GM12878 (cell line): ENCODE measurements around the gene XRCC6. TPM values are rescaled to one million over a fixed set of nuclear protein-coding genes. Genes with fewer than 3 reads are reported as not detected.
A peak's percentile ranks its signal among the peaks of the same experiment; 100 is the strongest.

ENCODE experiments used
- BCL11A ChIP-seq: IDR thresholded peaks from 2 replicates; pipeline ENCODE4 v1.6.1; 2011; ENCODE audit warnings: low read depth, low read length
- CEBPZ ChIP-seq: fragments of 150-350 bp; IDR thresholded peaks from 2 replicates; pipeline ENCODE4 v1.6.1; 2016; ENCODE audit warnings: low read depth, low read length
- CREB1 ChIP-seq: IDR thresholded peaks from 2 replicates; pipeline ENCODE4 v1.6.1; 2012; ENCODE audit warnings: low read depth, mild to moderate bottlenecking, inconsistent platforms
- E2F4 ChIP-seq: IDR thresholded peaks from 2 replicates; pipeline ENCODE4 v1.6.1; 2012; ENCODE audit warnings: low read depth, low read length, improper control_type of control experiment
- EED ChIP-seq: sonication (generic); IDR thresholded peaks from 2 replicates; pipeline ENCODE4 v1.6.1; 2016; ENCODE audit warnings: antibody characterized with exemption, low read depth
- FOS ChIP-seq: IDR thresholded peaks from 3 replicates; pipeline ENCODE4 v1.6.1; 2011; ENCODE audit warnings: borderline replicate concordance; ENCODE audit not compliant: insufficient read length; ENCODE audit errors: extremely low read depth
- FOXM1 ChIP-seq: IDR thresholded peaks from 2 replicates; pipeline ENCODE4 v1.6.1; 2012; ENCODE audit warnings: low read depth, mild to moderate bottlenecking, inconsistent platforms, low read length, moderate library complexity
- GATAD2B ChIP-seq: fragments of 450-650 bp; conservative IDR thresholded peaks from 2 replicates; pipeline ENCODE4 v1.6.1; 2017; ENCODE audit warnings: low read depth, mild to moderate bottlenecking, moderate library complexity
- HCFC1 ChIP-seq: fragments of 150-350 bp; IDR thresholded peaks from 2 replicates; pipeline ENCODE4 v1.6.1; 2014; ENCODE audit warnings: low read length
- HDAC6 ChIP-seq: fragments of 200-600 bp; sonication (generic); IDR thresholded peaks from one replicate; pipeline ENCODE4 v1.8.0; 2017; ENCODE audit warnings: antibody characterized with exemption; ENCODE audit not compliant: unreplicated experiment
- HDGF ChIP-seq: fragments of 450-650 bp; IDR thresholded peaks from 2 replicates; pipeline ENCODE4 v1.6.1; 2016; ENCODE audit warnings: antibody characterized with exemption
- IRF5 ChIP-seq: fragments of 450-650 bp; IDR thresholded peaks from 2 replicates; pipeline ENCODE4 v1.6.1; 2017; ENCODE audit warnings: borderline replicate concordance
- JUND ChIP-seq: IDR thresholded peaks from 2 replicates; pipeline ENCODE4 v1.6.1; 2012; ENCODE audit warnings: low read depth, mild to moderate bottlenecking, low read length, improper control_type of control experiment, moderate library complexity
- LARP7 ChIP-seq: fragments of 450-650 bp; IDR thresholded peaks from 2 replicates; pipeline ENCODE4 v1.6.1; 2017; ENCODE audit warnings: mild to moderate bottlenecking
- MAX ChIP-seq: IDR thresholded peaks from 2 replicates; pipeline ENCODE4 v1.6.1; 2012; ENCODE audit warnings: low read depth, low read length, improper control_type of control experiment
- MEF2A ChIP-seq: IDR thresholded peaks from 2 replicates; pipeline ENCODE4 v1.6.1; 2011; ENCODE audit warnings: low read depth, mild to moderate bottlenecking, low read length, moderate library complexity; ENCODE audit not compliant: insufficient read depth
- MXI1 ChIP-seq: fragments of 150-350 bp; IDR thresholded peaks from 2 replicates; pipeline ENCODE4 v1.6.1; 2011; ENCODE audit warnings: low read depth, mild to moderate bottlenecking, inconsistent platforms, low read length, improper control_type of control experiment
- NR2F1 ChIP-seq: fragments of 450-650 bp; conservative IDR thresholded peaks from 2 replicates; pipeline ENCODE4 v1.6.1; 2017; ENCODE audit warnings: mild to moderate bottlenecking
- NRF1 ChIP-seq: conservative IDR thresholded peaks from 2 replicates; pipeline ENCODE4 v1.6.1; 2011; ENCODE audit warnings: mild to moderate bottlenecking, low read depth, low read length, improper control_type of control experiment
- POLR2AphosphoS2 ChIP-seq: IDR thresholded peaks from 2 replicates; pipeline ENCODE4 v1.6.1; 2011; ENCODE audit warnings: low read depth, mild to moderate bottlenecking, low read length, improper control_type of control experiment, moderate library complexity
- POU2F2 ChIP-seq: IDR thresholded peaks from 3 replicates; pipeline ENCODE4 v1.6.1; 2011; ENCODE audit warnings: low read depth, mild to moderate bottlenecking, low read length, borderline replicate concordance
- RB1 ChIP-seq: fragments of 450-650 bp; formaldehyde crosslinking; IDR thresholded peaks from 2 replicates; pipeline ENCODE4 v1.6.1; 2017; ENCODE audit warnings: mild to moderate bottlenecking, borderline replicate concordance
- SIX5 ChIP-seq: IDR thresholded peaks from 2 replicates; pipeline ENCODE4 v1.6.1; 2011; ENCODE audit warnings: mild to moderate bottlenecking, low read depth, low read length, moderate library complexity; ENCODE audit not compliant: severe bottlenecking
- SMAD1 ChIP-seq: fragments of 450-650 bp; IDR thresholded peaks from 2 replicates; pipeline ENCODE4 v1.6.1; 2018; ENCODE audit warnings: mild to moderate bottlenecking, low read depth; ENCODE audit not compliant: partially characterized antibody
- SMARCA5 ChIP-seq: fragments of 450-650 bp; IDR thresholded peaks from 2 replicates; pipeline ENCODE4 v1.6.1; 2017; ENCODE audit warnings: mild to moderate bottlenecking
- TARDBP ChIP-seq: IDR thresholded peaks from 2 replicates; pipeline ENCODE4 v1.6.1; 2016; ENCODE audit warnings: borderline replicate concordance
- ZZZ3 ChIP-seq: IDR thresholded peaks from 2 replicates; pipeline ENCODE4 v1.6.1; 2011; ENCODE audit warnings: low read depth; ENCODE audit not compliant: control insufficient read depth, insufficient read length
- polyA plus RNA-seq, 11 experiments: library from polyadenylated mRNA; depleted of rRNA in 4 of 11; unstranded in 6 of 11; stranded (reverse) in 5 of 11; fragments of >200 nt; fragmentation: Nextera tagmentation in 4 of 11; fragmentation: Illumina TruSeq in 1 of 11; extraction: Ambion mirVana in 4 of 11; extraction: Trizol in 1 of 11; gene quantifications; 1 replicate in 1 of 11; 2 replicates in 10 of 11; pipeline versions ENCODE4 v1.2.1 to v1.2.3, GENCODE V29; 2011 to 2016; ENCODE audit warnings: inconsistent platforms in 2 of 11, missing spikeins in 2 of 11, low read depth in 1 of 11
- total RNA-seq, 4 experiments: library from RNA; depleted of rRNA in 3 of 4; stranded (reverse); fragments of >200 nt in 3 of 4; fragmentation: Illumina TruSeq in 1 of 4; extraction: Trizol in 1 of 4; gene quantifications; 2 replicates each; pipeline versions ENCODE4 v1.2.1 to v1.2.3, GENCODE V29; 2013 to 2021

XRCC6 gene
- total and polyA plus RNA-seq, 10 of the 15 experiments (the other 5 are each of a cell fraction or from before 2014, with no cell fraction given) = 186 to 718 (median 348) TPM

GRCh38 chr22:41688365-41689211 is 67.5 kb downstream of the XRCC6 start, which contains the start of gene SNU13 (continued):
- TF ChIP-seq MAX (peak; percentile 71), ZZZ3 (no peak), FOXM1 (peak; percentile 34; the same call in 1 of the 2 replicates), MEF2A (no peak), LARP7 (peak; percentile 29), NRF1 (no peak), FOS (no peak), CEBPZ (no peak), POU2F2 (peak; percentile 48; the same call in 1 of the 3 replicates), SMAD1 (peak; percentile 63), E2F4 (no peak), GATAD2B (0 out of 2 replicates have a peak, but pooled peaks have one; percentile 56), SIX5 (no peak), RB1 (peak; percentile 84), HDAC6 (no peak), NR2F1 (no peak), EED (peak; percentile 67), MXI1 (peak; percentile 88), BCL11A (no peak), CREB1 (peak; percentile 94), IRF5 (no peak), POLR2AphosphoS2 (peak; percentile 68; the same call in 1 of the 2 replicates), SMARCA5 (peak; percentile 27; the same call in 1 of the 2 replicates), TARDBP (no peak), HCFC1 (no peak), HDGF (no peak), JUND (no peak)
